HG02759 (cell line): ENCODE results near the gene SLC9A1.
A peak's percentile ranks its signal among the peaks of the same experiment; 100 is the strongest.
"Not testable (repeated sequence)": the region's sequence is repeated elsewhere in the genome, so short reads cannot be mapped to it uniquely, and the experiment has no call there.

Experiments
- ATAC-seq: cut with Tn5 transposase; IDR thresholded peaks from one replicate; pipeline ENCODE4 v1.9.1; 2021; ENCODE audit warnings: mild to moderate bottlenecking, moderate library complexity; ENCODE audit not compliant: unreplicated experiment

SLC9A1 gene

GRCh38 chr1:27154991-27155781 is at the start of gene SLC9A1:
Gene SLC9A1 (minus strand): TSS chr1:27155125. CDS start chr1:27154334, 791 bp downstream.
- ATAC-seq, result peak; percentile 90

GRCh38 chr1:27203946-27204345 is 49.0 kb upstream of the SLC9A1 start:
- ATAC-seq, result no peak

- no peak for ATAC-seq
Observed at GRCh38 chr1:27201295-27201694, 46.4 kb upstream of the SLC9A1 start.

GRCh38 chr1:27193194-27193593 is 38.3 kb upstream of the SLC9A1 start:
- ATAC-seq, result no peak

GRCh38 chr1:27192039-27192529 is 37.2 kb upstream of the SLC9A1 start:
- no peak for ATAC-seq

GRCh38 chr1:27184665-27185064 is 29.7 kb upstream of the SLC9A1 start:
- not testable (repeated sequence) for ATAC-seq

GRCh38 chr1:27179979-27180378 is 25.1 kb upstream of the SLC9A1 start:
- ATAC-seq, result no peak

- ATAC-seq, result no peak
Observed at GRCh38 chr1:27179379-27179778, 24.5 kb upstream of the SLC9A1 start.

GRCh38 chr1:27176954-27177353 is 22.0 kb upstream of the SLC9A1 start:
- ATAC-seq, result no peak

- ATAC-seq, result no peak
Observed at GRCh38 chr1:27176323-27176722, 21.4 kb upstream of the SLC9A1 start.

- ATAC-seq, result not testable (repeated sequence)
Observed at GRCh38 chr1:27172992-27173391, 18.1 kb upstream of the SLC9A1 start.

GRCh38 chr1:27166929-27167328 is 12.0 kb upstream of the SLC9A1 start:
- ATAC-seq, result no peak

GRCh38 chr1:27166351-27166802 is 11.5 kb upstream of the SLC9A1 start:
- no peak for ATAC-seq

GRCh38 chr1:27163093-27163492 is 8.2 kb upstream of the SLC9A1 start:
- no peak for ATAC-seq

- ATAC-seq, result no peak
Observed at GRCh38 chr1:27162090-27162489, 7.2 kb upstream of the SLC9A1 start.

- peak; percentile 47 for ATAC-seq
Observed at GRCh38 chr1:27161594-27161993, 6.7 kb upstream of the SLC9A1 start.

- no peak for ATAC-seq
Observed at GRCh38 chr1:27157194-27157593, 2.3 kb upstream of the SLC9A1 start.

- no peak for ATAC-seq
Observed at GRCh38 chr1:27154469-27154990, 395 bp downstream of the SLC9A1 start.

GRCh38 chr1:27153927-27154358 is 982 bp downstream of the SLC9A1 start:
- ATAC-seq, result no peak

GRCh38 chr1:27153549-27153886 is 1.4 kb downstream of the SLC9A1 start:
- ATAC-seq, result no peak

- ATAC-seq, result no peak
Observed at GRCh38 chr1:27152829-27153548, 1.9 kb downstream of the SLC9A1 start.
